ENCODE results near the gene DOCK10.

GRCh38 chr2:224983712-224984554 is 58.3 kb downstream of the DOCK10 start:
- TF ChIP-seq NR3C1 (CRISPR knock-in tag; conservative IDR thresholded peaks at IDR 0.05; ENCODE audit: low read depth): no peak
- TF ChIP-seq E2F5 (CRISPR knock-in tag; IDR thresholded peaks at IDR 0.05): no peak
- TF ChIP-seq MAX (CRISPR knock-in tag; IDR thresholded peaks at IDR 0.05): no peak
- no peak for TF ChIP-seq CTCF (IDR thresholded peaks at IDR 0.05)
- no peak for TF ChIP-seq ZSCAN18 (CRISPR knock-in tag; IDR thresholded peaks at IDR 0.05)
